HT1080 (cell line): Measurements from ENCODE around the gene TFF2. TPM values are rescaled to one million over a fixed set of nuclear protein-coding genes. Genes with fewer than 3 reads are reported as not detected.
A peak's percentile ranks its signal among the peaks of the same experiment; 100 is the strongest.

Experiments used
- DNase-seq: peaks from one replicate; pipeline ENCODE4 v3.0.0-alpha.2; 2015; ENCODE audit warnings: low read depth
- polyA plus RNA-seq, 2 experiments: library from polyadenylated mRNA; depleted of rRNA; stranded (reverse); fragments of >200 nt; gene quantifications; 2 replicates each; pipeline ENCODE4 v1.2.3, GENCODE V29; 2015
- total RNA-seq: library from RNA; depleted of rRNA; stranded (reverse); fragments of >200 nt; shearing (Covaris generic); gene quantifications from 2 replicates; pipeline ENCODE4 v1.2.3, GENCODE V29; 2014; rRNA removed

TFF2 gene, protein sequence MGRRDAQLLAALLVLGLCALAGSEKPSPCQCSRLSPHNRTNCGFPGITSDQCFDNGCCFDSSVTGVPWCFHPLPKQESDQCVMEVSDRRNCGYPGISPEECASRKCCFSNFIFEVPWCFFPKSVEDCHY
- total RNA-seq: not detected in 2 replicates
- not detected in 2 replicates for polyA plus RNA-seq (2015; cell fraction: cytosol; rRNA removed)
- polyA plus RNA-seq (2015; cell fraction: nucleus; rRNA removed): not detected in 2 replicates

DNA sequence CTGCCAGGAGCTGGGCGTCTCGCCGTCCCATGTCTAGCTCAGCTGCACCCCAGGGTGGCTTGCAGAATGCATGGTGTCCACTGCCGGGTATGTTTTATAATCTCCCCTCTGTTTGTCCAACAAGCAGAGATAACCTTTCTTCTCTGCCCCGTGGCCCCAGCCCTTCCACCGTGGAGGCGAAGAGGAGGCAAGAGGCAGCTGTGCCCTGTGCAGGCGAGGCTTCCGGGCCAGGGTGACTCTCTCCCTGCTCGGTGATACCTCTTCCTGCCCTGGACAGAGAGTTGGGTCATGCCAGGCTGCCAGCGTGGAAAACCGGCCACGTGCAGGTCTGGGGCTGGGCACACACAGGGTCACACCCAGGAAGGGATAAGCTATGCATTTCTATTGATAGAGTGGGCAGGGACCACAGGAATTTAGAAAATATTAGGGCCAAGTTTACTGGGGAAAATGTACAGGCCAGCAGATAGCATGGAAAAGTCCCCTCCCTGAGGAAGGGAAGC, at the start of gene TFF2:
TFF2 (minus strand) TSS at position 68 of the 500 bp plus-strand sequence; CDS start at position 31, 37 bp downstream.
- DNase-seq: no peak

DNA sequence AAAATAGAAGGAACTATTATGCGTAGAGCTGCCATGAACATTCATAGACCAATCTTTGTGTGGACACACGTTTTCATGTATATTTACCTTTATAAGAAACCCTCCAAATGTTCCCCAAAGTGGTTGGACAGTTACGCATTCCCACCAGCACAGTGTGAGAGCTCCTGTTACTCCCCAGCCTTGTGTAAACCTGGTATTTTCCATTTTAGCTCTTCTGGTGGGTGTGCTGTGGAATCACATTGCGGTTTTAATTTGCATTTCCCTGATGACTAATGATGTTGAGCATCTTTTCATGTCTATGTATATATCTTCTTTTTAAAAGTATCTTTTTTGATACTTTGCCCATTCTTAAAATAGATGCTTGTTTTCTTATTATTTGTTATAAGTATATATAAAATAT, 49.7 kb upstream of the TFF2 start:
- DNase-seq: no peak

DNA sequence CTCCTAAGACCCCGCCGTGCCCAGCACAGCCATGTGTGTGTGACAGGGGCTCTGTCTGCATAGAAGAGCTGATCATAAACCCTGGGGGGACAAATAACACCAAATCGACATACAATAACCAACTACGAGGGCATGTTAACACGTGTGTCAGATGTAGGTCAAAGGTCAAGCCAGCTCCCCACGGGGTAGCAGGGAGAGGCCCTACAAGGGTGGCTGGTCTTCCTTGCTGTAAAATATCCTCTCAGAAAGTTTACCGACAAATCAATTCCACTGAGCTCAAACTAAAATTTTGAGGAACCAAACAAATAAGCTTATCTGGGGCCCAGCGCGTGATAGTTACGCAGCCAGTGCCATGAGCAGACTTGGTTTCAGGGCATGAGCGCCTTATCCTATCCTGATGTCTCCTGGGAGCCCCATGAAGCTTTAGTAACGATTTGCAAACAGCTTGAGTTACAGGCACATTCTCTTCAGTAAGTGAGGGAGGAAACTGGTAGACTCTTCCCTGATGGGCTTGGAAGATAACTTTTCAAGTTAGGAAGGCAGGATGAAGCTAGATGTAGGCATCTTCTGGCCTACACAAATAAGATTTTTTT, 47.7 kb upstream of the TFF2 start:
- DNase-seq: no peak

DNA sequence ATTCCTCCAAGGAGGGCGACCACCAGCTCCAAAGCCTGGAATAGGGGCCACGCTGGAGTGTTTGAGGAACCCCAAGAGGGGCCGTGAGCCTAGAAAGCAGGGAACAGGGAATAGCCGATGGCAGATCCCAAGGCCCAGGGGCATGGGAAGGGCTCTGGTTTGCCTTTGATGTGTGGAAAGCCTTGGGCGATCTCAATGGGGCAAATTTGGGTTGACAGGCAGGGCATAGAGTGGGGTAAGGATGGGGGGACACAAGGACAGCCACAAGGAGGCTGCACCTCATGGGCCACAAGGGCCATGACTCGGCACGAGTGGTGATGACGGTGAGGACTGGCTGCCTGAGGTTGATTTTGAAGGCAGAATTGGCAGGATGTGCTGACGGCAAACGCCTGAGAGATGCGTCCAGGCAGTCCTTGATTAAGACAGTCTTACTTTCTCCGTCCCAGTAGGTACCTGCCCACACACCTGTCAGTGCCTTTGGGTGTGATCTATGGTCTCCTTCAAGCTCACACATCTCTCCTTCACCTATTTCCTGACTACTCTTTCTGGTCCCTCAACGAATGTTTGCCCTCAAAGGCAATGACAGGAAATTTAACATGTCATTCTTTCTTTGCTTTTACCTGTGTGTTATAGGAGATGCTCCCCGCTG, 47.1 kb upstream of the TFF2 start:
- no peak for DNase-seq

DNA sequence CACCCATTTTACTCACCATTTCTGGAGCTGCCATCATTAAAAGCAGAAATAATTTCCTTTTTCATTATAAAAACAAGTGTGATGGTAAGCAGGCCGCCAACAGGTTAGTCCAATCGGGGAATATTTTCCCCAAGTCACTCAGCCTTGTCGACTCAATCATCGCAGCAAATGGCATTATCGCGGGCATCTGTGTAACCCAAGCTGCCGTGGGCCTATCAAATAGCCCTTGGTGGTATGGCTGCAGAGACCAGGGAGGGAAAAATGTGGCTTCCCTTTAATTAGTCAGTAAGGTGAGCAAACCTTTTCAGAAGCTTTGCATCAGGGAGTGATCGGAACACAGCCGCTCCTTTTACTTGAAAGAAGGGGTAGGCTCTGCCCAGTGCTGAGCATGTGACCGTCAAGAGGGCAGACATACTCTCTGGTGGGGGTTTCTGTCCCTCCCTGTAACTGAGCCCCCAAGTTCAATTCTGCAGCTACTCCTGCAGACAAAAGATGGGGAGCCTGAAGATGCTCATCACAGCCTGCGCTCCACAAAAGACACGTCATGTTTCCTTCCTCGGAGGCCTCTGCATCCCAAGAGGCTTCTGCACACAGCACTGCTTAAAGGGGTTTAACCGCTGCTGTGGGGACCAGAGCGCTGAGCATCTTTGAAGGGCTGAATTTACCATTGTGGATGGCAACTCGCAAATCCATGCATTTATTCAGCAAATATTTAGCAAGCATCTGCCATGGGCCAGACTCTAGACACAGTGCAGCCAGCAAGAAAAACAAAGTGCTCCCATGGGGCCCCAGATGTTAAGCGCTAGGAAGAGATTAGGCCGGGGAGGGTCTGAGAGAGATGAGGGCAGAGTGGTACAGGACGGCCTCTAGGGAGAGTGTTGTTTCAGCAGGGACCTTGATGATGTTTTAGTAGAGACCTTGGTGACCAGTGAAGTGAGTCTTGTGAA, 46.3 kb upstream of the TFF2 start:
- no peak for DNase-seq

DNA sequence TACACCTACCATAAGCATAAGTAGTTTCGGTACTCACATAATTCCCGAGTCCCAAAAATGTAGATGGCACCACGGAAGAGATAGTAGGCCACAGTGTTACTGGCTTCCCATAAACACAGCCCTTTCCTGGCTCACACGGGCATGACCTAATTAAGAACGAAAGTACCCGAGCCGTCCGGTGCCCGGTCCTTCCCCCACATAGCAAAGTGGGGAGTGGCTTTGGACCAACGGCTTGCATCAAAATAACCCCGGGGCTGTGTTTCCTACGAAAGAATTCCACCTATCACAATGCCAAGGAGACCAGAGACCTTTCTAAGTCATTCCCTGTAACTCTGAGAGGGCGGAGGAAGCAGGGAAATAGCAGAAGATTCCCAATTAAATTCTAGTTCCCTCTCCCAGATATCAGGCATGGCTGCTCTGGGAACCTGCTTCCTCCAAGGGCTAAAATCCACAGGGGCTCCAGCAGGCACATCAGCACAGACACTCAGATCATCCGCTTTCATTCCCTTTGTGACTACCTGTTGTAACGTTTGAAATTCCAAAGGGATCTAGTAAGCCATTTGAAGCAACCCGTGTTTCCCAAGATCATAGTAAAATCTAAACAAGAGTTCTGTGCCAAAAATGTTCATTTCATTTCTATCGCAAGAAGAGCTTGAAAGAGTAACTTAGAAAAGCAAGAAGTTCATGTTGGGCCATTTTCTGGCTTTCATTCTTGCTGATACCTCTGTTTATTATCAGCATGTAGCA, 45.3 kb upstream of the TFF2 start, which contains the start of gene TMPRSS3:
TMPRSS3 (minus strand) TSS at position 148 of the 747 bp plus-strand sequence. CDS start 635 bp downstream, outside the sequence.
- DNase-seq: no peak

DNA sequence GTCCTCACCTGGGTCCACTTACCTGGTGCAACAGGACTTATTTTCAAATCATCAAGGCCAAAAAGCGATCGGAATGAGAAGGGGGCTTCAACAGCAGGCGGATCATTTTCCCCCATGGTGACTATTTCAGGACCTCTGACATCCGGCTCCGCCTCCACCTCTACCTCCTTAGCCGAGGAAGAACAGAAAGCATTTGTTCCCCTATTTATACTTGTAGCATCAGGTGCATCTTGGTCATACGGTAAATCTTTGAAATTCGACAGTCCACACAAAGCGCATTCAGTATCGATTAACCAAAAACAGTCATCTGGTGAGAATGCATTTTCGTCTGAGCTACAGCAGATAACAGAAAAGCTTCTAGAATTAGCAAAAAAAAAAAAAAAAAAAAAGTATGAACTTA, 44.5 kb upstream of the TFF2 start:
- DNase-seq: no peak

DNA sequence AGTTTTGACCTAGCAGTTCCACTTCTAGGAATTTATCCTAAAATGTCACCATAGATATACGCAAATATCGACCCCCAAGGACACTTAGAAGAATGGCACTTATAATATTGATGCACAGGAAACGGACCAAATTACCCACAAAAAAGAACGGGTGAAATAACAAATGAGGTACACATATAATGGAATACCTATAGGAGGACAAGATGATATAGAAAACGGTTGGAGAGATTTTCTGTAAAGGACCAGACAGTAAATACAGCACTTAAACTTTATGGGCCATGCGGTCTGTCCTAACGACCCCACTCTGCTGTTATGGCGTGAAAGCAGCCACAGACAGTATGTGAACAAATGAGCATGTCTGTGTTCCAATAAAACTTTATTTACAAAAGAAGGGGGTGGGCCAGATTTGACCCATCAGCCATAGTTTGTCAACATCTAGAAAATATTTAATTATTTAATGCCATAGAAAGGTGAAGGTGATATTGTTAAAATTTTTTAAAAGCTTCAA, 42.7 kb upstream of the TFF2 start:
- DNase-seq: no peak

DNA sequence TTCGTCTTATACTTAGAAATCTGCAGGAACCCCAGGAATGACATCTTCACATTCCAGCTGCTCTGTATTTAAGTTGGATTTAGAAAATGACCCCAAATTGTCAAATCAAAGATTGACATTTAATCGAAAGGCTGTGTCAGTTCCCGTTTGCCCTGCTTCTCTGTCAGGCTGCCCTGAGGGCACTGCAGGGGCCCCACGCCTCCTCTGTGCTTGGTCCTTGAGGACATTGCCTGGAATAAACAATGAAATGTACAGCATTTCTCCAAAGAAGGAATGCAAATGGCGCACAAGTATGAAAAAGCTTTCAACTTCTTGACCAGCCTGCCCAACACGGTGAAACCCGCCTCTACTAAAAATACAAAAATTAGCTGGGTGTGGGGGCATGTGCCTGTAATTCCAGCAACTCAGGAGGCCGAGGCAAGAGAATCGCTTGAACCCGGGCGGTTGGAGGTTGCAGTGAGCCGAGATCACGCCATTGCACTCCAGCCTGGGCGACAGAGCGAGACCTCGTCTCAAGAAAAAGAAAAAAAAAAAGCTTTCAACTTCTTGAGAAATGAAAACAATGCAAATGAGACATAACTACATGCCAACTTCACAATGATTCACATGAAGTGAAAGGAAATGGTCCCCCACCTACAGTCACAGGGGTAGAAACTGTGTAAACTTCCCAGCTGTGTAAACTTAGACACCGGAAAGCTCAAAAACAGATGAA, 42.1 kb upstream of the TFF2 start:
- peak; percentile 8 for DNase-seq

DNA sequence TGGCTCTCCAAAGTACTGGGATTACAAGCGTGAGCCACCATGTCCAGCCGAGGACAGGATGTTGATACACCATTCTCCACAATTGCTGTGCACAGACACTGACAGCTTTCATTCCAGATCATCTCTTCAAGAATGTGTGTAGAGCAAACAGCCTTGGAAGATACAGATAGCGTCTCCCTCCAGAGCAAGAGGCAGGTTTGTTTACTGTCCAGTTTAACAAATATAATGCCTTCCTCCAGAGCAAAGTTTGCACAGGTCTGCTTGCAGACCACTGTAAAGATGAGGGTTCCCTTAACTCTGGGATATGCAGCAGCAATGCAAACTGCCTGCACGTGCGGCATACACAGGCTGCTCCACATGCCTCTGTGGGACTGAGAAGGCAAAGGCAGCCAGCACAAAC, 40.5 kb upstream of the TFF2 start:
- DNase-seq: no peak

DNA sequence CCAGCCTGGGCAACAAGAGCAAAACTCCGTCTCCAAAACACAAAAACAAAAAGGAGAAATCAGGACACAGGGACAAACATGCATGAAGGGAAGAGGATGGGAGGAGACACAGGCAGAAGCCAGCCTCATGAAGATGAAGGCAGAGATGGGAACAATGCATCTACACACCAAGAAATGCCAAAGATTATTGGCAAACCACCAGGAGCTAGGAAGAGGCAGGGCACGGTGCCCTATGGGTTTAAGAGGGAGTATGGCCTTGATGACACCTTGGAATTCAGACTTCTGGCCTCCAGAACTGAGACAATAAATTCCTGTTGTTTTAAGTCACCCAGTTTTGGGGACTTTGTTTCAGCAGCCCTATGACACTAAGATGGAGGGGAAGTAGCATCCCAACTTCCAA, 39.9 kb upstream of the TFF2 start:
- no peak for DNase-seq

DNA sequence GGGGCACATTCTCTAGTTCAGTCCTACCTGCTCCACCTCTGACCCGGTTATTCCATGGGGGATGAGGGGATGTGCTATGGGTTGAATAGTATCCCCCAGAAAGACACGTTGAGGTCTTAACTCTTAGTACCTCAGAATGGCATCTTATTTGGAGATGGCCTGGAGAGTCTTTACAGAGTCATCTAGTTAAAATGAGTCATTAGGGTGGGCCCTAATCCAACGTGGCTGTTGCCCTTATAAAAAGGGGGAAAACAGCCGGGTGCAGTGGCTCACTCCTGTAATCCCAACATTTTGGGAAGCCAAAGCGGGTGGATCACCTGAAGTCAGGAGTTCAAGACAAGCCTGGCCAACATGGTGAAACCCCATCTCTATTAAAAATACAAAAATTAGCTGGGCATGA, 39.4 kb upstream of the TFF2 start:
- DNase-seq: no peak

DNA sequence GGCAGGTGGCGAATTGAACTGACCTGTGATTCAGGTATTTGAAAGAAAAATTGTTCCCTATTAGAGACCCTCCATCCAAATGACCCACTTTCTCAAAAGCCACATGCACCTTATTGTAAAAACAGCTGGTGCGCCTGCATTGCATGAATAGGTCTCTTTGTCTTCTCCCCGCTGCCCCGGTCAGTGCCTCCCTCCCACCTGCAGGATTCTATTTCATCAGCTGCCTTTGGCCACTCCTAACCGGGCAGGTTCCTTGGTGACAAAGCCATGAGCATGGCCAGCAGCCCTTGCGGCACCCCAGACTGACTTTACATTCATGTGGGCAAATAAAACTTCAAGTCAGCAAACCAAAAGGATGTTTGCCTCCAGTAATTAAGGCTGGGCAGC, 38.6 kb upstream of the TFF2 start:
- DNase-seq: no peak

DNA sequence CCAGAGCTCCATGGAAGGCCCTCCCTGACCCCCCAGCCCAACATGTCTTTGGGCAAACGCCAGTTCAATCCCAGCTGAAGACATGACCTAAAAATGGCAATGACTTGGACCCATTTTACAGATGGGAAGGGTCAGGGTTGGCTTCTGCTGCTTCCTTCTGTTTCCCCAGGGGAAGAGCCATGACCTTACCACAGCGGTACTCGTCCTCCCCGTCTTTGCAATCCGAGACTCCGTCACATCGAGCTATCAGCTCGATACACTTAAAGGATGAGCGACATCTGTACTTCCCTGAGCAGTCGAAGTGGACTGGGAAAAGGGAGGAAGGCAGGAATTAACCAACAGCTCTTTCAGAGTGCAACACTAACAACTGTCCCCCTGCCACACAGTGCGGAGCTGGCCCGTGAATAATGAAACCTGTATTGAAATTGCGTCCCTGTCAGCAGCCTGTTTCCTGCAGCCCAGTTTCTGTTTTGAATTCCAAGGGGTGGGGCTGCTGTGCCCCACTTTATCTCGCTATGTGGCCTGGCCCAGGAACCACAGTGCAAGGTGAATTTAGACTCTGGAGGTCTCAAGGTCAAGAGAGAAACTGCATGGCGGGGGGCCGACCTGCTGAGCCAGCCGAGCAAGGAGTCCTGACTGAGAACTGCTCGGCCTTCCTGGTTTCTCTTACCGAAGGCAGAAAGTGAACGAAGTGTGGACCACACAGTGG, 38.1 kb upstream of the TFF2 start:
- no peak for DNase-seq

DNA sequence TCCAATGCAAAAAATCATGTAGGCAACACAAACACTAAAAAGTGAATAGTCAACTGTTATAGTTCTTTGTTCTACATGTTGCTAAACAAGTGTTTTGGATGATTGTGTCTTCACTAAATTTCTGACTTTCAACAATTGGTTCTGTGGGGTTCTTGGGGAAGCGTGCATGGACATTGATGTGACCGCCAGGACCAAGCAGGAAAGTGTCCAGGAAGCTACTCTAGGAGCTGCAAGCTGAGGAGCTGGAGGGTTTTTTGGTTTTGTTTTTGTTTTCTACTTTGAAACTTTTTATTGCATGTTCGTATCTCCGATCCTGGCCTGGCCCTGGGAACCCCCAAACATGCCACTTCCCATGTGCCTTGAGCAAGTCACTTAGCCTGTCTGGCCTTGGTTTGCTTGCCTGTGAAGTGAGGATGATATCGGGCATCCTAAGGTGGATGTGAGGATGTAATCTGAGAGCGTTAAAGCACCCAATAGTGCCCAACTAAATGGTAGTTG, 37.1 kb upstream of the TFF2 start:
- no peak for DNase-seq

DNA sequence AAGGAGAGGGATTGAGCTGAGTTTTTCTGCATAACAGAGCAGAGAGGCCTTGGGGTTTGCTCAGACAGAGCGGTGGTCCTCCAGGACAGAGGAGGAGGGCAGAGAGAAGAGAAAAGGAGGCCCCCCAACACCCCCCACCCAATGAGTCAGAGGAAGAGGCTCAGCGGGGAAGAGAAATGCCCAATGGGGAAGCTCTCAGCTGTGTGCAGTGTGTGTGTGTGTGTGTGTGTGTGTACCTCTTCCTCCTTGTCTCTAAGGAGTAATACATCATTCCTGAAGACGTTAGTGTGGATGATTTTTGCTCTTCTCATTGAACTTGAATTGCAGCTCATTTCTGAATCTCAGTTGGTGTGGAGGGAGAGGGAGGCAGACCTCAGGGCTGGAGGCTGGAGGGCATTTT, 36.4 kb upstream of the TFF2 start:
- no peak for DNase-seq

DNA sequence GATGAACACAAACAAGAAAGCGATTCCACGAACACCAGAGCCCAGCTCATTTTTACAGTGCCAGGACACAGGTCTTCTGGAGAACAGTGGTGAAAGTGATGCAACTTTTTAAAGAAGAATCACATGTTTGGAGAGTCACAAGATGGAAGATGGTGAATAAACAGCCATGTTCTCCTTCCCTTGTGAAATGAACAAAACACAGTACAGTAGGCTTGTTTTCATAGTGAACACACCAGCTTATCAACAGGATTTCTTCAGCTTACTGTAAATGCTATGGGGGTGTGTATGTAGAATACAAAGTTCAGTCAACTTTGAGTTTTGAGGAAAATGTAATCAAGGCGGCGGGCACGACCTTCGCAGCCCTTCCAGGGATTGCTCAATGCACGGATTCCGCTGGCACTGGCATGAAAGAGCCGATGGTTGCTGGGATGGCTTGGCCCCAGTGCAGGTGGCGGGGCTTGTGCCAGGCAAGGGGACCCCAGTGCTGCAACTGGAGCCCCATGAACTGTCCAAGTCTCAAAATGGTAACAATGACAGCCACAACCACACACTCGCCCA, 35.3 kb upstream of the TFF2 start:
- no peak for DNase-seq

DNA sequence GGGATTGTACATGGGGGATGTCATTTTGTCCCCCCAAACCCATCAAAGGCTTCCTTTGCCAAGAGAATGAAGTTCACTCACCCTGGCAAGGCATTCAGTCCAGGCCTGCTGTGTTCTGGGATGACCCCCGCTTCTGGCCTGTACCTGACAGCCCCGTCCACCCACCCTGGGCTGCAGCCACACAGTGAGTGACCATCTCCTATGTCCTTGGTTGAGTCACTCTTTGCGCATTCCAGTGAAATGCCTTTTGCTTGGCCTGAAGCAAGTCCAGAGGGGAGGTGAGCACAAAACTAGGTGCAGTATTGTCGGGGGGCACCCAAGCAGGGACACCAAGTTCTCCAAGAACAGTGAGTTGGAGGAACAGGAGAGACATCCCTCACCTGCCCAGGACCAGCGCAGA, 34.8 kb upstream of the TFF2 start:
- DNase-seq: no peak

DNA sequence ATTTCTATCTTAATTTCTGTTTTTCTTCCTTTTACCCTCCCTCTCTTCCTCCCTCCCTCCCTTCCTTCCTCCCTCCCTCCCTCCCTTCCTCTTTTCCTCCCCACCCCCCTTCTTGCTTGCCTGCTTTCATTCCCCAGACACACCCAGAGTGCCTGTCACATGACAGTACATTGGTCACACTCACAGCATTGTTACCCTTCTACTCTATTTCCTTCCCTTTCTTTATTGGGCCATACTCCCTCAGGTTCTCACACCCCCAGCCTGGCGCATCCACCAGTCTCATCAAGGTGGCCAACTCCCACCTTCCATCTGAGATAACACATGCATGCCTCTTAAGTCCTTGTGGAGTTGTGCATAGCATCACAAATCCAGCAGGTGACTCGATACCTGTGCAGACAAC, 34.2 kb upstream of the TFF2 start:
- DNase-seq: no peak
